ENCODE data around the gene MFN2.

DNA sequence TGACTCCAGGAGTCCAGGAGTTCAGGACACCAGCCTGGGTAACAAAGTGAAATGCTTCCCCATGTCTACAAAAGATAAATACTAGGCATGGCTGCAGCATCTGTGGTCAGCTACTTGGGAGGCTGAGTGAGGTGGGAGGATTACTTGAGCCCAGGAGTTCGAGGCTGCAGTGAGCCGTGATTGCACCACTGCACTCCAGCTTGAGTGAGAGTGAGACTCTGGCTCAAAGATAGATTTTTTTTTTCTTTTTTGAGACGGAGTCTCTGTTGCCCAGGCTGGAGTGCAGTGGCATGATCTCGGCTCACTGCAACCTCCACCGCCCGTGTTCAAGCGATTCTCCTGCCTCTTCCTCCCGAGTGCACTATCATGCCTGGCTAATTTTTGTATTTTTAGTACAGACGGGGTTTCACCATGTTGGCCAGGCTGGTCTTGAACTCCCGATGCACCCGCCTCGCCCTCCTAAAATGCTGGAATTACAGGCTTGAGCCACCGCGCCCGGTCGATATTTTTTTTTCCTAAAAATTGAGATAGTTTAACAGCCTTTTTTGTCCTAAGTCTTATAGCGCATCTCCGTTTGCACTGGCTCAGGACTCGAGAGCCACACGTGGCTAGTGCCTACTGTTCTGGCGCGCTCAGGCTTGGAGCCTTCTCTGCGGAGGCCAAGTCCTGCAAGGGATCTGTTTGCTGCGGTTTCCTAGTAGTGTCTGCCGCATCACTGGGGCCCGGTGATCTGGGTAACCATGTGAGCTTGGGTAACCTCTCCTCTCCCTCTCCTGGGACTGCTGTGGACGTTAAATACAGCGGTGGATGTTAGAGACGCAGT lies 1.0 kb upstream of the MFN2 start:
- no peak for TF ChIP-seq CTCF (IDR thresholded peaks at IDR 0.05; ENCODE audit: low read length)
- TF ChIP-seq EZH2phosphoT487 (IDR thresholded peaks at IDR 0.05; ENCODE audit: low read length): no peak
- TF ChIP-seq EZH2 (optimal IDR thresholded peaks at IDR 0.05; ENCODE audit: low read depth, low read length): no peak
